ENCODE results near the gene ACP4.

DNA sequence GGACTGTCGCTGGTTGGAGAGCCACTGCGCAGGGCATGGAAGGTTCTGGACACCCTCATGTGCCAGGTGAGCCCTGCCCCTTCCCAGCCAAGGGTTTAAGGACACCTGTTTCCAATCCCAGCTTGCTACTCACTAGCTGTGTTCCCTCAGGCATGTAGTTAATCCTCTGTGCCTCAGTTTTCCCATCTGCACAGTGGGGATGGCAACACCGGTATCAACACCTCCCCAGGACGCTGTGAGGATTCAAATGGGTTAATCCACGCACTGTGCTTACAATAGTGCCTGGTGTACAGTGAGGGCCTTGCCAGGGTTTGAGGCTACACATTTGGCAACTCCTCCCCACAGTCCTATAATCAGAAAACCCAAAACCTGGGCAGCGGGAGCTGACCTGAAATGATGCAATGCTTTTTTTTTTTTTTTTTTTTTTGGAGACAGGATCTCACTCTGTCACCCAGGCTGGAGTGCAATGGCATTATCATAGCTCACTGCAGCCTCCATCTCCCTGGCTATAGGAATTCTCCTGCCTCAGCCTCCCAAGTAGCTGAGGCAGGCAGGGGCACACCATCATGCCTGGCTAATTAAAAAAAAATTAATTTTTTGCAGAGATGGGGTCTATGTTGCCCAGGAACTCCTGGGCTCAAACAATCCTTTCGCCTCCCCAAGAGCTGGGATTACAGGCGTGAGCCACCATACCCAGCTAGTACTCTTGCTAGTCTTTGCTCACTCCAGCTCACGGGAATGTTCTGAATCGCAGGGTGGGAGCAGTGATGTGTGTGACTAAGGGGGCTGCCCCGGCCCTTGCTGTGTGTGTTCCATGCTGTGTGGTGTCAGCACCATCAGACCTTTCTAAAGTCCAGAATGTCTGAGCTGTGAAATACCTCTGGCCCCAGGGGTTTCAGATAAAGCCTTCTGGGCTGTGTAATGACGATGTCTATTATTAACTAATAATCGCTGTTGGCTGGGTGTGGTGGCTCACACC lies 2.3 kb downstream of the ACP4 start:
- TF ChIP-seq, protein P1, sequence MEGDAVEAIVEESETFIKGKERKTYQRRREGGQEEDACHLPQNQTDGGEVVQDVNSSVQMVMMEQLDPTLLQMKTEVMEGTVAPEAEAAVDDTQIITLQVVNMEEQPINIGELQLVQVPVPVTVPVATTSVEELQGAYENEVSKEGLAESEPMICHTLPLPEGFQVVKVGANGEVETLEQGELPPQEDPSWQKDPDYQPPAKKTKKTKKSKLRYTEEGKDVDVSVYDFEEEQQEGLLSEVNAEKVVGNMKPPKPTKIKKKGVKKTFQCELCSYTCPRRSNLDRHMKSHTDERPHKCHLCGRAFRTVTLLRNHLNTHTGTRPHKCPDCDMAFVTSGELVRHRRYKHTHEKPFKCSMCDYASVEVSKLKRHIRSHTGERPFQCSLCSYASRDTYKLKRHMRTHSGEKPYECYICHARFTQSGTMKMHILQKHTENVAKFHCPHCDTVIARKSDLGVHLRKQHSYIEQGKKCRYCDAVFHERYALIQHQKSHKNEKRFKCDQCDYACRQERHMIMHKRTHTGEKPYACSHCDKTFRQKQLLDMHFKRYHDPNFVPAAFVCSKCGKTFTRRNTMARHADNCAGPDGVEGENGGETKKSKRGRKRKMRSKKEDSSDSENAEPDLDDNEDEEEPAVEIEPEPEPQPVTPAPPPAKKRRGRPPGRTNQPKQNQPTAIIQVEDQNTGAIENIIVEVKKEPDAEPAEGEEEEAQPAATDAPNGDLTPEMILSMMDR (IDR thresholded peaks at IDR 0.05 in 4 of 5, conservative IDR thresholded peaks at IDR 0.05 in 1 of 5), result no peak
- TF ChIP-seq POLR2A (IDR thresholded peaks at IDR 0.05), result no peak
